Activated CD4-positive, alpha-beta T cell treated with anti-CD3 and anti-CD28 coated beads, Interleukin-2, amount 10 ng/mL, durations not matched to agents 7 days and 5 days (primary cell): ENCODE measurements around the gene MTMR12. TPM values are rescaled to one million over a fixed set of nuclear protein-coding genes. Genes with fewer than 3 reads are reported as not detected.

Experiments used
- CTCF ChIA-PET: fragments of 350-600 bp; sonication (Branson Sonifier 250); formaldehyde crosslinking; loops from one replicate; lab custom pipeline; 2021; ENCODE audit warnings: antibody characterized with exemption; lab: Charles Lee
- POLR2A ChIA-PET: fragments of 350-600 bp; sonication (Branson Sonifier 250); formaldehyde crosslinking; loops from one replicate; lab custom pipeline; 2021; ENCODE audit warnings: antibody characterized with exemption; lab: Charles Lee
- DNase-seq: peaks from one replicate; pipeline ENCODE4 v3.0.0-alpha.2; 2020
- H3K27ac Mint-ChIP-seq: one replicate; pipeline ENCODE4 v1.8.0; 2021; ENCODE audit warnings: mild to moderate bottlenecking, moderate library complexity, mixed read lengths
- H3K27me3 Mint-ChIP-seq: one replicate; pipeline ENCODE4 v1.8.0; 2021; ENCODE audit warnings: mixed read lengths
- H3K36me3 Mint-ChIP-seq: one replicate; pipeline ENCODE4 v1.8.0; 2021; ENCODE audit warnings: low read depth, mixed read lengths
- H3K4me1 Mint-ChIP-seq: one replicate; pipeline ENCODE4 v1.8.0; 2021; ENCODE audit warnings: mixed read lengths
- H3K4me3 Mint-ChIP-seq: one replicate; pipeline ENCODE4 v1.8.0; 2021; ENCODE audit warnings: mild to moderate bottlenecking, moderate library complexity, mixed read lengths
- H3K9me3 Mint-ChIP-seq: one replicate; pipeline ENCODE4 v1.8.0; 2021; ENCODE audit warnings: mixed read lengths
- total RNA-seq, 2 experiments: library from RNA; stranded (reverse); gene quantifications; one replicate each; pipeline ENCODE4 v1.2.3, GENCODE V29; 2021

MTMR12 gene
- total RNA-seq, 2 experiments from 2014 or later, result 24.3 to 29.1 TPM

DNA sequence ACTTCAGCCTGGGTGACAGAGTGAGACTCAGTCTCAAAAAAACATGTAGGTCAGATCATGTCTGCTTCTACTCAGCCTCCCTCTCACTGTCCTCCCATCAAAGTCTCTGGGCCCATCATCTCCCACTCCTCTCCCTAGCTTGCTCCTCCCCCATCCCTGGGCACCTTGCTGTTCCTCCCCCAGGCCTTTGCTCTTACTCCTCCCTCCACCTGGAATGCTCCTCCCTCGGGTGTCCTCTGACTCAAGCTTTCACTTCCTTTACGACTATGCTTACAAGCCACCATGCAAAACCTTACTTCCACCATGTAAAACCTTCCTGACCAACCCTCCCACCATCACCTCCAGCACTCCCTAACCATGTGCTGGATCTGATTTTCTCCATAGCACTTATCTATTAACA is 51.5 kb downstream of the MTMR12 start:
- ChIA-PET POLR2A (no interaction called here), CTCF (interaction anchor here (1.1 to 1.2 kb wide), 3 partner anchors 18 to 19 kb away, joined by 3 read pairs; no protein-coding TSS in a partner anchor)
- Mint-ChIP-seq H3K36me3 (peaks cover 75% of the 10 kb centered on the region), H3K9me3 (peaks cover 2% of the 10 kb centered on the region), H3K4me3 (no peak overlapping the region), H3K27me3 (no peaks in the 10 kb centered on the region), H3K27ac (peak overlapping the region; percentile 74), H3K4me1 (peaks cover 13% of the 10 kb centered on the region)
- no peak for DNase-seq

DNA sequence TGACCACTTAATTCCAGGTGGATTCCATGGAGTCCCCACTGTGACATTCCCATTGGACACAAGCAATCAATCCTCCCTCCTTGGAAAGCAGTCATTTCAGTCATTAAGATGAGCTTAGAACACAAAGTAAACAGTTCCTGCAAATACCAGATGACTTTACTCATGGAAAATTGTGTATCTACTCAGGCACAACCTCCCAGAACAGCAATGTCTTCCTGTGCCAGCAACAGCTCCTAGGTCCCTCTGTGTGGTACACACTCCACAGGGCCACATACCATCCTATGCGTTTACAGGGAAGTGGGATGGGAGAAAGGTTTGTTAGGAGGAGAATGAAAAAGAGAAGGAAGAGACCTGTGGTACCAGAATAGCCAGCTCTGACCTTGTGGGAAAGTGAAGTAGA is 53.7 kb downstream of the MTMR12 start:
- Mint-ChIP-seq H3K4me3 (no peak overlapping the region), H3K9me3 (peaks cover 2% of the 10 kb centered on the region), H3K4me1 (peaks cover 13% of the 10 kb centered on the region), H3K27ac (no peak overlapping the region), H3K36me3 (peaks cover 70% of the 10 kb centered on the region), H3K27me3 (no peaks in the 10 kb centered on the region)
- ChIA-PET POLR2A (no interaction called here), CTCF (interaction anchor here (0.8 to 1.7 kb wide), 5 partner anchors 10 to 149 kb away, joined by 4 to 5 read pairs (median 4); no protein-coding TSS in a partner anchor)
- DNase-seq, result no peak

DNA sequence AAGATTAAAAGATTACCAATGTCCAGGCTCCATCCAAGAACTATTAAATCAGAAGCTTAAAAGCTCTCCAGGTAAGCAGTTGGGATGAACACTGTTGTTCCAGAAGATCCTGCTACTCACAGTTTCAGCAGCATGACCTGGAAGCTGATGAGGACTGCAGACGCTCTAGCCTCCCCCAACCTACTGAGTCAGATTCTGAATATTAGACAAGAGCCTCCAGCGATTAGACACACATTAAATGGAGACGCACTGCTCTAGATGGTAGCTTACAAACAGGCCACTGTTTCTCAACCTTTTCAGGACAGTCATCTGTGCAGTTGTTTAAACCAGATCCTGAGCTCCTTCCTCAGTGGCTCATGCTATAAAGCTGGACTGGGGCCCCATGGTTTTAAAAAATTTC is 54.3 kb downstream of the MTMR12 start:
- no peak for DNase-seq
- peaks cover 13% of the 10 kb centered on the region for H3K4me1 Mint-ChIP-seq
- H3K36me3 Mint-ChIP-seq, result peaks cover 65% of the 10 kb centered on the region
- H3K4me3 Mint-ChIP-seq, result no peak overlapping the region
- ChIA-PET POLR2A (no interaction called here), CTCF (interaction anchor here (1.3 to 1.7 kb wide), 3 partner anchors 29 to 121 kb away, joined by 3 to 4 read pairs (median 4); no protein-coding TSS in a partner anchor)
- H3K27ac Mint-ChIP-seq, result no peak overlapping the region
- H3K9me3 Mint-ChIP-seq, result peaks cover 2% of the 10 kb centered on the region
- H3K27me3 Mint-ChIP-seq, result no peaks in the 10 kb centered on the region

DNA sequence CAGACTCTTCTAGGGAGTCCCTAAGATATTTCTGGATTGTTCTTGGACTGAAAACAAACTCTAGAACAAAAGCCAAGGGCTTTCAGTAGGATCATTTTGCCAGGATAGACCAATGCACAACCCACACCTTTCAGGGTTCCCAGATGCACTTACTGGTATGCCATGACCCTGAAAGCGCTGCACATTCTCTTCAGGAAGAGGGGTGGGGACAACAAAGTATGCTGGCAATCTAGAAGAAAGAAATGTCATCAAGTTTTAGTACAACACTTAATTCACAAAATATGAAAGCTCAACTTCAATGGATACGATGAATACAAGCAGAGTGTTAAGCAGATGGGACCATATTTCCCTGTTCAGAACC is 57.2 kb downstream of the MTMR12 start:
- CTCF ChIA-PET, result no interaction called here
- POLR2A ChIA-PET, result no interaction called here
- H3K27me3 Mint-ChIP-seq, result no peaks in the 10 kb centered on the region
- H3K36me3 Mint-ChIP-seq, result peaks cover 49% of the 10 kb centered on the region
- no peak for DNase-seq
- peaks cover 5% of the 10 kb centered on the region for H3K4me1 Mint-ChIP-seq
- no peaks in the 10 kb centered on the region for H3K9me3 Mint-ChIP-seq
- H3K27ac Mint-ChIP-seq, result no peak overlapping the region
- no peak overlapping the region for H3K4me3 Mint-ChIP-seq

DNA sequence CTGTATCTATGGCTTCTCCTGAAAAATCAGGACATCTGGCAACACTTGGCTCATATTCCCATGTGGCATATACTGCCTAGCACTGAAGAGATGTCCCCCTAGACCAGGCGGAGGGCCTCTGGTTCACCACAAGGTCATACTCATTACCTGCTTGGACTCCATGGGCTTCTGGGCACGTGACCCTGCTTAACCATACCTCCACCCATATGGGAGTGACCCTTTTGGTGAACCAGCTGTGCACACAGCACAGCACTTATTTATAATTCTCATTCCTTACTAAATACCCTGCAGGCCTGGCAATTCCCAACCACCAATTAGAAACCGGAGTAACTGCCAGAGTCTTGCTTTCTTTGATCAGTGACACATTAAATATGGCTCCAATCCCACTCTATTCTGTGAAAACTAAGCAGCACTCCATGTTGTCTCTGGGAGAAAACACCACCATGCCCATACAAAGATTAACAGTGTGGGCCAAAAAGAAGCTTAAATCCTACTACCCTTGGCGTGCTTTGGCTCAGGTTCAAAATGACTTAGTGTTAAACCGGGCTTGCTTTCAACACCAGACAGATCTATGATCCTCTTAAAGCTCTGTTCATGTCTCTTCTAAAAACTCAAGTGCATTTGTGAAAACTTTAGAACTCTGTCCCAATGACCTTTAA is 57.7 kb downstream of the MTMR12 start:
- H3K27ac Mint-ChIP-seq, result no peak overlapping the region
- no peak for DNase-seq
- H3K4me3 Mint-ChIP-seq, result no peak overlapping the region
- ChIA-PET POLR2A (no interaction called here), CTCF (interaction anchor here (0.8 to 1.7 kb wide), 2 partner anchors 10 to 22 kb away, joined by 4 to 5 read pairs; no protein-coding TSS in a partner anchor)
- H3K36me3 Mint-ChIP-seq, result peaks cover 45% of the 10 kb centered on the region
- H3K4me1 Mint-ChIP-seq, result peaks cover under 1% of the 10 kb centered on the region
- H3K27me3 Mint-ChIP-seq, result no peaks in the 10 kb centered on the region
- no peaks in the 10 kb centered on the region for H3K9me3 Mint-ChIP-seq

DNA sequence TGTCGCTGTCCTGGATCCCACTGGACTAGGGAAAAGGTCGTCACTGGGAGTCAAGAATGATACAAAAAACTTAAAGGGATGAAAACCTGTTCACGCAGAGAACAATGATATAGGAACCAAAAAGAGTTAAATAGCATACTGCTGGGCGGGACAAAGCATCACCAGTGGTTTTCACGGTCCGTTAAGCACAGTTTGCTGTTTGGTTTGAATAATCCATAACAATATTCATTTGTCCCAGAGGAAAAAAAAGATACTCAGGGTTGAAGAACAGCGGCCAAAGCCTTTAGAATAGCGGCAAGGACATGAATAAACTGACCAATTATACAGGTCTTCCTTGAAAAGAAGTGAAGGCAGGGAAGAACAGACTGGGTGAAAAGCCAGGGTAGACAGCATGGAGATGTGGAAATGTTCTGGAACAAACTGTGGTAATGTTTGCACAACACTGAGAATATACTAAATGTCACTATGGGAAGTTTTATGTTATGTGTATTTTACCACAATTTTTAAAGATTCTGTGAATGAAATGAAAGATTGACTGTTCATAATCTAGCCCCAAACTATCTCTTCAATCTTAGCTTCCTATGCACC is 60.8 kb downstream of the MTMR12 start:
- Mint-ChIP-seq H3K27ac (no peak overlapping the region), H3K36me3 (peaks cover 47% of the 10 kb centered on the region), H3K4me3 (no peak overlapping the region), H3K27me3 (no peaks in the 10 kb centered on the region), H3K4me1 (no peaks in the 10 kb centered on the region), H3K9me3 (no peaks in the 10 kb centered on the region)
- CTCF ChIA-PET, result no interaction called here
- no peak for DNase-seq
- POLR2A ChIA-PET, result no interaction called here

DNA sequence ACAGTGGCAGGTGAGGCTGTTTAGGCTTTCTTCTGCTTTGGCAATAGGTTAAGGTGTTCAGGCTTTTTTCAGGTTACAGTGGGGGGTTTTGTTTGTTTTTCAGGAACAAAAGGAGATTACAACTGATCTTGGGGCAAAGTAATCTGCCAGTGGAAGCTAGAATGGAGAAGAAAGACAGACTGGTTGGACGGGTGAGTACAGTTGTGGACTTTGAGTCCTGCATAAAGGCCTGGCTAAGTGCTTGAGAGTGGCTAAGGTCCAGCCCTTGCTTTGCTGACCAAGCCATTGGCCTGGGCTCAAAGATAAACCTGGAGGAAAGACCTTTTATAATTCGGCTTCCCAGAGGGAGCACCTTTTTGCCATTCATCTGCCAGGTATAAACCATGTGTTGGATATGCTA is 63.1 kb downstream of the MTMR12 start:
- Mint-ChIP-seq H3K4me1 (no peaks in the 10 kb centered on the region), H3K9me3 (no peaks in the 10 kb centered on the region), H3K4me3 (no peak overlapping the region), H3K27ac (no peak overlapping the region), H3K36me3 (peaks cover 41% of the 10 kb centered on the region), H3K27me3 (no peaks in the 10 kb centered on the region)
- CTCF ChIA-PET, result interaction anchor here (1.3 kb wide), 1 partner anchor 10 kb away, joined by 3 read pairs; no protein-coding TSS in a partner anchor
- POLR2A ChIA-PET, result no interaction called here
- DNase-seq, result no peak

DNA sequence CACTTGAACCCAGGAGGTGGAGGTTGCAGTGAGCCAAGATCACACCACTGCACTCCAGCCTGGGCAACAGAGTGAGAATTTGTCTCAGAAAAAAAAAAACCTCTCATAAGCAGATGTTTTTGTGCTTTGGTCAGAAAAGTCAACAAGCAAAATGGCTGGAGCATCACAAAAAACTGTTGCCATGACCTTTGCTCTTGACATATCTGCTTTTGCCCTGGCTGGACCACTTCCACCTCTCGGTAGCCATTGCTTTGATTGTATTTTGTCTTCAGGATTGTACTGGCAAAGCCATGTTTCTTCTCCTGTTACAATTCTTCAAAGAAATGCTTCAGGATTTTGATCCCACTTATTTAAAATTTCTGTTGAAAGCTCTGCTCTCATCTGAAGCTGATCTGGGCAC is 67.0 kb downstream of the MTMR12 start:
- CTCF ChIA-PET, result no interaction called here
- Mint-ChIP-seq H3K4me3 (no peak overlapping the region), H3K27ac (no peak overlapping the region), H3K27me3 (no peaks in the 10 kb centered on the region), H3K36me3 (peaks cover 45% of the 10 kb centered on the region), H3K4me1 (no peaks in the 10 kb centered on the region), H3K9me3 (no peaks in the 10 kb centered on the region)
- POLR2A ChIA-PET, result no interaction called here
- no peak for DNase-seq

DNA sequence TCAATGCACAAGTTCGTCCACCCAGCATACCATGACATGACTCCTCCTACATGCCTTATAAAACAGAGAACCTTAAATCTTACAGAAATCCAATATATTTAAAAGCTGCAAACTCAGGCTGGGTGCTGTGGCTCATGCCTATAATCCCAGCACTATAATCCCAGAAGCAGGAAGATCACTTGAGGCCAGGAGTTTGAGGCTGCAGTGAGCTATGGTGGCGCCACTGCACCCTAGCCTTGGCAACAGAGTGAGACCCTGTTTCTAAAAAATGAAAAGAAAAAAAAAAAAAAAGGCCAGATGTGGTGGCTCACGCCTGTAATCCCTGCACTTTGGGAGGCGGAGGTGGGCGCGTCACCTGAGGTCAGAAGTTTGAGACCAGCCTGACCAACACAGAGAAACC is 68.7 kb downstream of the MTMR12 start:
- H3K27ac Mint-ChIP-seq, result no peak overlapping the region
- POLR2A ChIA-PET, result no interaction called here
- H3K9me3 Mint-ChIP-seq, result no peaks in the 10 kb centered on the region
- no peaks in the 10 kb centered on the region for H3K27me3 Mint-ChIP-seq
- CTCF ChIA-PET, result interaction anchor here (0.6 to 4.9 kb wide), 5 partner anchors 11 to 245 kb away, joined by 3 to 25 read pairs (median 4); no protein-coding TSS in a partner anchor
- H3K36me3 Mint-ChIP-seq, result peaks cover 46% of the 10 kb centered on the region
- H3K4me3 Mint-ChIP-seq, result no peak overlapping the region
- no peaks in the 10 kb centered on the region for H3K4me1 Mint-ChIP-seq
- DNase-seq, result no peak

DNA sequence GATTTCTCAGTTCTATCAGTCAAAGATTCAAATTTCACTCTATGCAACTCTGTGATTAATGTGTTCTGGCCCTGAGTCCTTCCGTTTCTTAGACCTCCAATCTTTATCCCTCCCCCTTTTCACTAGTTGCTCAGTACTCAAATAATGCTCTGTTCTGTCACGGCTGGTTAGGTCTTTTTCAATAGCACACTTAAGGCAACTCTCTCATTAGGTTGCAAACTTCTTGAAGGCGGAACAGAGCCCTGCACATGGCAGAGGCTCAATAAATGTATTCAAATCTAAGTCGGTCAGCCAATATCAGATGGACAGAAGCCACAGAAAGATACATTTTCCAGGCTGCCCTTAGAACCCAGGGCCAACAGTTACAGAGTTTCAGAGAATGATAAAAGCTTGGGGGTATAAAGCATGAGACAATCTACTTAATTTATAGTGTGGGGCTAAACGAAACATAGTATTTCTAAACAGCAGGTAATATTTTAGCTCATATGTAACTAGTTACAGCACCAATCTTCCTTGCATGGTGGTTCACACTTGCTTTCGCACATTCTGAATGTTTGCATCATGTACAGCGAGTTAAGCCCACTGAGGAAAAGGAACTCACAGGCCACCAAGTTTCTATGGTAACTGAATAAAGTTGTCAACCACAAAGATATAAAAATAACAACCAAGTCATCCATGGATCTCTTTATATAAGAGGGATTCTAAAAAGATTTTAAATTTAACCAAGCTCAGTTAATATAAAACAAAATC is 71.5 kb downstream of the MTMR12 start:
- no peak overlapping the region for H3K4me3 Mint-ChIP-seq
- no peaks in the 10 kb centered on the region for H3K27me3 Mint-ChIP-seq
- ChIA-PET POLR2A (no interaction called here), CTCF (interaction anchor here (0.6 to 4.9 kb wide), 5 partner anchors 9 to 371 kb away, joined by 3 to 25 read pairs (median 3); no protein-coding TSS in a partner anchor)
- no peaks in the 10 kb centered on the region for H3K4me1 Mint-ChIP-seq
- peaks cover 28% of the 10 kb centered on the region for H3K36me3 Mint-ChIP-seq
- DNase-seq, result no peak
- no peaks in the 10 kb centered on the region for H3K9me3 Mint-ChIP-seq
- H3K27ac Mint-ChIP-seq, result no peak overlapping the region

DNA sequence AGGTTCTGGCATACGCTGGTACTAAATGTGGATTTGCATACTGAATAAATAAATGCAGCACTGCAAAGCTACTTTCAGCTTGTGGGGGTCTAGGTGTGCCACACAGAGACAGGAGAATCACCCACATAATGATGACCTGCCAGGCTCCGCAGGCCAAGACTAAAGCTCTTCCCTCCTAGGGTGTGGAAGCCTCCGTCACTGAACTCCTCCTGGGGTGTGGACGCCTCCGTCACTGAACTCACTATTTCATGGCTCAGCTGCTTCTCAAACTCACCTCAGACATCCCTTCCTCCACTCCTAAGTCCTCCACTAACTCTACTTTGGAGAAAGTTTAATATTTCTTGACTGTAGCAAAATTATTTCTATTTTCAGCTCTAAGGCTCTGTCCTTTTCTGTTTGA is 73.4 kb downstream of the MTMR12 start:
- Mint-ChIP-seq H3K9me3 (no peaks in the 10 kb centered on the region), H3K4me3 (no peak overlapping the region), H3K36me3 (peaks cover 26% of the 10 kb centered on the region), H3K27ac (no peak overlapping the region), H3K27me3 (no peaks in the 10 kb centered on the region), H3K4me1 (no peaks in the 10 kb centered on the region)
- ChIA-PET POLR2A (no interaction called here), CTCF (interaction anchor here (0.9 kb wide), 1 partner anchor 9 kb away, joined by 3 read pairs; no protein-coding TSS in a partner anchor)
- no peak for DNase-seq

DNA sequence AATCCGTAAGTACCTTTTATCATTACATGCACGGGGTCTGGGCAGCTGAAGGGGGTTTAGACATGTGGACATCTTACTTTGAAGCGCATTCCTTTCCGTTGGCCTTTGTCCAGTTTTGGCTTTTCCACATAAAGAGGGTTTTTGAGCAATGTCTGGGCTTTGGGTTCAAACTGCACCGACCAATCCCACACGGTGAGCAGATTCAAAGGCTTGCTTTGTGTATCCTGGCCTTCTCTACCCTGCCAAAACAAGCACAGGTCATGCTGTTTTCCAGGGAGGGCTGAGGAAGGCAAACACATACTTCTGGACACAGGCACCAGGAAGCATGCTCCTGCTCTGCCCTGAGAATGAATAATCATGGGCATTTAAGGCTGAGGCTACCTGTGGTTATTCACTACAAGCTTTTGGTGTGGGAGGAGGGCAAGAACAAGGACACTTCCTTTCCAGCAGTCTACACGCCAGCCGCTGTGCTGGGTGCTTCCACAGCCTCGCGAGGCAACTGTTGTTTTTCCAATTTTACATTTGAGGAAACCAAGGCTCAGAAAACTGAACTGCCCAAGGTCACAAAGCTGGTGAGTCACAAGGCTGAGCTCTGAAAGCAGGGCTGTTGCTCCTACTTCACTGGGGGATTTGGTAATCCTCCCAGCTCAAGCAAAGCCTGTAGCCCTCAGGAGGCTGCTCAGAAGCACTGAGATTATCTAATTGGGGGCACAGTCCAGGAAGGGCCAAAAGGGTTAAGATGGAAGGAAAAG is 78.9 kb downstream of the MTMR12 start:
- Mint-ChIP-seq H3K4me3 (no peak overlapping the region), H3K27ac (no peak overlapping the region), H3K36me3 (peaks cover 27% of the 10 kb centered on the region), H3K4me1 (peaks cover 6% of the 10 kb centered on the region), H3K27me3 (no peaks in the 10 kb centered on the region), H3K9me3 (no peaks in the 10 kb centered on the region)
- POLR2A ChIA-PET, result no interaction called here
- no peak for DNase-seq
- CTCF ChIA-PET, result interaction anchor here (1.3 to 5.5 kb wide), 5 partner anchors 9 to 356 kb away, joined by 4 to 47 read pairs (median 13); no protein-coding TSS in a partner anchor
